Muscle of arm (tissue), 14 donors: ENCODE results near the gene ITIH6. TPM values are rescaled to one million over a fixed set of nuclear protein-coding genes. Genes with fewer than 3 reads are reported as not detected.
"Not testable (repeated sequence)": the region's sequence is repeated elsewhere in the genome, so short reads cannot be mapped to it uniquely, and the experiment has no call there.

ENCODE experiments used
- DNase-seq: peaks from one replicate; pipeline ENCODE4 v3.0.0-alpha.2; 2013
- long read RNA-seq, 11 donors: transcript quantifications; one replicate each; lab custom pipeline, GENCODE V29; 2026
- polyA plus RNA-seq, 12 donors: library from polyadenylated mRNA; unstranded; fragments of 120-200 nt; gene quantifications; one replicate each; pipeline ENCODE4 v1.2.1, GENCODE V29; 2013; ENCODE audit not compliant: insufficient read length in 12 of 12

Gene ITIH6, protein sequence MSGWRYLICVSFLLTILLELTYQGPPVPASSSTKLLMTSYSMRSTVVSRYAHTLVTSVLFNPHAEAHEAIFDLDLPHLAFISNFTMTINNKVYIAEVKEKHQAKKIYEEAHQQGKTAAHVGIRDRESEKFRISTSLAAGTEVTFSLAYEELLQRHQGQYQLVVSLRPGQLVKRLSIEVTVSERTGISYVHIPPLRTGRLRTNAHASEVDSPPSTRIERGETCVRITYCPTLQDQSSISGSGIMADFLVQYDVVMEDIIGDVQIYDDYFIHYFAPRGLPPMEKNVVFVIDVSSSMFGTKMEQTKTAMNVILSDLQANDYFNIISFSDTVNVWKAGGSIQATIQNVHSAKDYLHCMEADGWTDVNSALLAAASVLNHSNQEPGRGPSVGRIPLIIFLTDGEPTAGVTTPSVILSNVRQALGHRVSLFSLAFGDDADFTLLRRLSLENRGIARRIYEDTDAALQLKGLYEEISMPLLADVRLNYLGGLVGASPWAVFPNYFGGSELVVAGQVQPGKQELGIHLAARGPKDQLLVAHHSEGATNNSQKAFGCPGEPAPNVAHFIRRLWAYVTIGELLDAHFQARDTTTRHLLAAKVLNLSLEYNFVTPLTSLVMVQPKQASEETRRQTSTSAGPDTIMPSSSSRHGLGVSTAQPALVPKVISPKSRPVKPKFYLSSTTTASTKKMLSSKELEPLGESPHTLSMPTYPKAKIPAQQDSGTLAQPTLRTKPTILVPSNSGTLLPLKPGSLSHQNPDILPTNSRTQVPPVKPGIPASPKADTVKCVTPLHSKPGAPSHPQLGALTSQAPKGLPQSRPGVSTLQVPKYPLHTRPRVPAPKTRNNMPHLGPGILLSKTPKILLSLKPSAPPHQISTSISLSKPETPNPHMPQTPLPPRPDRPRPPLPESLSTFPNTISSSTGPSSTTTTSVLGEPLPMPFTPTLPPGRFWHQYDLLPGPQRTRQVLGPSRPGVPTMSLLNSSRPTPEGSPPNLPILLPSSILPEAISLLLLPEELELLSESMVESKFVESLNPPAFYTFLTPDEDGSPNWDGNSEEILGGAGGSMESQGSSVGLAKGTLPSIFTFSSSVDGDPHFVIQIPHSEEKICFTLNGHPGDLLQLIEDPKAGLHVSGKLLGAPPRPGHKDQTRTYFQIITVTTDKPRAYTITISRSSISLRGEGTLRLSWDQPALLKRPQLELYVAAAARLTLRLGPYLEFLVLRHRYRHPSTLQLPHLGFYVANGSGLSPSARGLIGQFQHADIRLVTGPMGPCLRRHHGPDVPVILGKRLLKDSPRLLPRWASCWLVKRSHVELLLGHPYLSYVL
- polyA plus RNA-seq: 1 to 10 TPM in 4 of 12 donors, under 1 TPM in 6, not detected in 2; 0.31 to 1.6 (median 0.84) TPM
- long read RNA-seq, donor 1, partial matches to known transcripts: 751 of 819 reads
- long read RNA-seq, donor 1, other reads (novel, unspliced or antisense): 68 of 819 reads
- long read RNA-seq, donor 2: 0 reads
- long read RNA-seq, donor 3, partial matches to known transcripts: 305 of 305 reads
- long read RNA-seq, donor 3, other reads (novel, unspliced or antisense): 0 of 305 reads
- long read RNA-seq, donor 4: 0 reads
- long read RNA-seq, donor 5, partial matches to known transcripts: 2,369 of 2,493 reads
- long read RNA-seq, donor 5, other reads (novel, unspliced or antisense): 124 of 2,493 reads
- long read RNA-seq, donor 6, partial matches to known transcripts: 584 of 745 reads
- long read RNA-seq, donor 6, other reads (novel, unspliced or antisense): 161 of 745 reads
- long read RNA-seq, donor 7: 0 reads
- long read RNA-seq, donor 8, partial matches to known transcripts: 1,143 of 1,586 reads
- long read RNA-seq, donor 8, other reads (novel, unspliced or antisense): 443 of 1,586 reads
- long read RNA-seq, donor 9: 0 reads
- long read RNA-seq, donor 10: 0 reads
- long read RNA-seq, donor 11, partial matches to known transcripts: 1,267 of 1,298 reads
- long read RNA-seq, donor 11, other reads (novel, unspliced or antisense): 31 of 1,298 reads

DNA sequence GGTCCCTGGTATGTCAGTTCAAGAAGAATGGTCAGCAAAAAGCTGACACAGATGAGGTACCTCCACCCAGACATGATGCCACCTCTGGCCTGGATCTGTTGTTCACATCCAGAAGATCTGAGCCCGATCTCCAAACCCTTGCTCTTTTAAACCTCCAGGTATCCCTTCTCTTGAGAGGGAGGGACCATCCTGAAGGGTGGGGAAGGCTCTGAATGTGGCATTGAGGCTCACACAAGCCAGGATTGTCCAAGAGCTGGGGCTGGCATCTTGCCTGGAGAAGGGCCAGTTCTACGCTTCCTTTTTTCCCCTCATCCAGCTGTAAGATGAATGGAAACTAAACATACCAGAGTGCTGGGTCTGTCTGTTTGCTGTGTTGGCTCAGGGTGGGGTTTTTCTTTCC, at the start of gene ITIH6:
Gene ITIH6, minus strand, starts transcription at position 119 of the 400 bp plus-strand sequence. Its CDS starts 45 bp downstream, at position 74.
- DNase-seq: no peak

DNA sequence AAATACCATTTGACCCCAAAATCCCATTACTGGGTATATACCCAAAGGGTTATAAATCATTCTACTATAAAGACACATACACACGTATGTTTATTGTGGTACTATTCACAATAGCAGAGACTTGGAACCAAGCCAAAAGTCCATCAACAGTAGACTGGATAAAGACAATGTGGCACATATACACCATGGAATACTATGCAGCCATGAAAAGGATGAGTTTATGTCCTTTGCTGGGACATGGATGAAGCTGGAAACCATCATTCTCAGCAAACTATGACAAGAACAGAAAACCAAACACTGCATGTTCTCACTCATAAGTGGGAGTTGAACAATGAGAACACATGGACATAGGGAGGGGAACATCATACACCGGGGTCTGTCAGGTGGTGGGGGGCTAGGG, 49.6 kb upstream of the ITIH6 start:
- not testable (repeated sequence) for DNase-seq

DNA sequence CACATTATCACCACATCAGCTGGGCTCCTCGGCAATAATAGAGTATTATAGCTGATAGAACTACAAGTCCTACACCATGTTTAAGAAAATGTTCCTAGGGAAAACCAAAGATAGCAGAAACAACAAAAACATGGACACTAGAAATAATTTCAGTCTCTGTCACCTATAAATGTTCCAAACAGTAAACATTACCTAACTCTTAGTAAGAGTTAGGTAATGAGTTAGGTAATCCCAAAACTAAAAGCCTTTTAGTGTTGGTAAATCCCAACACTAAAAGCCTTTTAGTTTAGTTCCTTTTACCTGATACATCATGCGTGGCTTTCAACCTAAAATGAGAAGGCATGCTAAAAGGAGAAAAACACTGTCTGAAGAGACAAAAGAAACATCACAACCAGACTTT, 45.0 kb upstream of the ITIH6 start:
- DNase-seq: no peak

DNA sequence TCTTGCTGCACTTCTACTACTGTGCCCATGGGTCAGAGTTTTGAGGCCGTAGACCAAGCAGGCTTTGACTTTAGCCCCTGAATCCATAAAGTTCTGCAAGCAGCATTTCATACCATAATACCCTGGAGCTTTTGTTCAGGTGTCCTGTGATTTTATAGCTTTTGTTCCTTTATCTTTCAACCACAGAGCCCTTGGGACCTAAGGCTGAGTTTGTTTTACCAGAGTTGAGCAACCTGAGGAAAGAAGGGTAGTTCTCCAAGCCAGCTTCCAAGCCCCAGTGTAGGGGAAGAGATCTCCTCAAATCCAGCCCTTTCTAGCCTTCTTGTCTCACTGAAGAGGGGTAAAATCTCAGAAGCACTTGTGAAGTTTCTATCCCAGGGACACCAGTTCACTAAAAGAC, 44.6 kb upstream of the ITIH6 start:
- DNase-seq: no peak

DNA sequence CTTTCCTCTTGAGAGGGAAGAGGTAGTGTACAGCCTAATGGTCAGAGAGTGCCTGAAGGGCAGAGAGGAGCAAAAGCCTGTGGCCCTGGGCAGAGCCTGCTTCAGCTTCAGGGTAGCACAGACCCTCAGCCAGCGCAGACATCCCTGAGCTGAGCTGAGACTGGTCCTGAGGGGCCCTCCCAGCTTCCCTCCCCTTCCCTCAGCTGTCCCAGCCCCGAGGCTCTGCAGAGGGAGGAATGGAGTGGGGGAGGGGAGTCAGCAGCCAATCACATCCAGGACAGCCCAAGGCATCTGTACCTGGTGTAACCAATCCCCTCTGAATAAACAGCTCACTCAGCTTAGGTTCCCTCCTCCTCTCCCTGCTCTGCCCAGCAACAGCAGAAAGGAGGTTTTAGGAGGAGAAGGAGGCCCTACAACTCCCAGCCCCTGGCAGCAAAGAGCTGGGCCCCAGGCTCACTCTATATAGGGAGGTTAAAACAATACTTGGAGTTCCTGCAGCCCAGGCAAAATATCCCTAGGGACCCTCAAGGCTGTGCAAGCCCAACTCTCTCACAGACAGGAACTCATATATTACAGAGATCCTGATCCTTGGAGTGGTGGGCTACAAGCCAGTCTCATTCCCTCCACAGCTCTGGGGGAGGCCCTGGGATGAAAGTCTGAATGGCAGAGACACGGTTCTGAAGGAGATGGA, 43.3 kb upstream of the ITIH6 start:
- DNase-seq: peak; percentile 69

DNA sequence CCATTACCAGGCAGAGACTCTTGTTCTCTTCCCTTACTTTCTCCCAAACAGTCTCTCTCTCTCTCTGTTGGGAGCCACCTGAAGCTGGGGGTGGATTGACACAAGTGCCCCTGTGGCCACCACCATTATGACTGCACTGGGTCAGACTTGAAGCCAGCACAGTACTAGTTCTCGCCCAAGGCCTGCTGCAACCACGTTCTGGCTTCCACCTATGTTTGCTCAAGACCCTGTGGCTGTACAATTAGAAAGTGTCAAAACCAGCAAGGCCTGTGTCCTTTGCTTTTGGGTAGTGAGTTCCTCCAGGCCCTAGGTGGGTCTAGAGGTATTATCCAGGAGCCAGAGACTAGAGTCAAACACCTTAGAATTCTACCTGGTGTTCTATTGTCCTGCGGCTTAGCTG, 40.5 kb upstream of the ITIH6 start:
- DNase-seq: no peak

DNA sequence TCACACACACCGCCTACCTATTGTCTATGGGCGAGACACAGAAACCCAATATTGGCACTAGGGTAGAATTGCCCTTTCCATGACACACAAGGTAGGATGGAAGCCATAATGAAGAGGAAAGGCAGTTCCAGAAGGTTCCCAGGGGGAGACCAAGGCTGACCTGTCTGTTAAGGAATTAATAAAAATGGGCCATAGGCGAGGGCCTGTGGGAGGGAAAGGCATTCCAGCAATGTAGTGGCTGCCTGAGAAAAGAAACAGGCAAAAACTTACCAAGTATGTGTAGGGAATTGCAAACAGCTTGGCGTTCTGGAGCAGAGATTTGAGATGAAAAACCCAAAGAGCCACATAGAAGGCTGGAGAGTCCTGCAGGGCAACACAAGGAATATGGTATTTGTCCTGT, 28.5 kb upstream of the ITIH6 start:
- no peak for DNase-seq

DNA sequence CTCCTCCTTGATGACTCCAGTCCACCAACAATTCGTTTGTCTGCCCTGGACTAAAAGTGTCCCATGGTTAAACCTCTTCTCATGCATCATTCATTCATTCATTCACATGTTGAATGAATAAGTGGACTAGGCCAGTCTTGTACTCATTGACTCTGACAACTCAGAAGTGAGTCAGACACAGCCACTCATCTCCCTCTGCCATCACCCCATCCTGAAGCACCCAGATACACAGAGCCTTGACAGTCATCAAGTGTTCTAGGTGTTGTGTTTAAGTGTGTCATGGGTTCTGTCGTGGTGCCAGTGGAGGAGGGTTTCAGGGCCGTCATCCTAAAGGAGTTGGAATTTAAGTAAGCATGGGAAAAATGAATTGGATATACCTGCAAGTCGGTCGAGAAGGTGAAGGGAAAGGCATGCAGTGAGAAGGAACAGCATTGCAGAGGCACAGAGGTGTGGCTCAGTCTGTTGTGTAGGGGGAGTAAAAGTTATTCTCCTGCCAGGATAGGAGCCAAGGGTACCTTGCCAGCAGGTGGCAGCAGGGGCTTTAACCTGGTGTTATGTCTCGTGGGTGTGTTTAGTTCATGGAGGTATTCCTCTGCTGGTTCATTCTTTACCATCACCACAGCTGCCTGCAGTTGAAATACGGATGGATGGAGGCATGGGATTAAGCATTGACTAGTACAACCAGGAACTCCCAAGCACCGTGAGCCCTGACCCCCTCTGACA, 27.8 kb upstream of the ITIH6 start:
- DNase-seq: no peak

DNA sequence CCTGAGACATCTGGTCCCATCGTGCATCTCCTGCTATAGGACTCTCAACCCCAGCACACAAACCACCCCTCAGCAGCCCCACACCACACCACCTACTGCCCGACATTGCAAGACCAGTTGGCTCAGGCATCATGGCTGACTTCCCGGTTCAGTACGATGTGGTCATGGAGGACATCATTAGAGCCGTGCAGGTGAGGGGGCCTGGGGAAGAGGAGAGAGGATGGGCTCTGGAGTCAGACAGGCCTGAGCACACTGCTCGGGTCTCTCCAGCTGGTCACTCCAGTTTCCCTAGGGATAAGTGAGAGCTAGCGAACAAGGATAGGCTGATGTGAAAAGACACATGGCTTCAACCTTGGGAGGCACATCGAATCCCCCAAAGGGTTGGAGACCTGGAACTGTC, 26.7 kb upstream of the ITIH6 start:
- no peak for DNase-seq

DNA sequence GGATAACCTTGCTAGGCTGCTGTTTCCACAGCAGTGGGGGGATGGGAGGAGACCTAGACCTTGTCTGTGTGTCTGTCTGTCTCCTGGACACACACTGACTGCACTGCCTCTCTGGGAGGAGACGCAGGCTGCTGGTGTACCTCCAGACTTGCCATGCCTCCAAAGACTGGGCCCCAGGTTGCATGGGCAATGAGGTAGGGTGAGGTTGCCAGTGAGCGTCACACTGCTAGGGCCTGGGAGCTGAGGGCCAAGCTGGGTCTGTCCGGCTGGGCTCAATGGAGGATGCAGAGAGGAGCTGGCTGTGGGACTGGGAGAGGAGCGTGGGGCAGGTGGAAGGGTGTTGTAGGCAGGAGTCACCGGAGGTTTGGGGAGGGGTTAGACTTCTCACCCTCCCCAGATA, 26.1 kb upstream of the ITIH6 start:
- DNase-seq: no peak

DNA sequence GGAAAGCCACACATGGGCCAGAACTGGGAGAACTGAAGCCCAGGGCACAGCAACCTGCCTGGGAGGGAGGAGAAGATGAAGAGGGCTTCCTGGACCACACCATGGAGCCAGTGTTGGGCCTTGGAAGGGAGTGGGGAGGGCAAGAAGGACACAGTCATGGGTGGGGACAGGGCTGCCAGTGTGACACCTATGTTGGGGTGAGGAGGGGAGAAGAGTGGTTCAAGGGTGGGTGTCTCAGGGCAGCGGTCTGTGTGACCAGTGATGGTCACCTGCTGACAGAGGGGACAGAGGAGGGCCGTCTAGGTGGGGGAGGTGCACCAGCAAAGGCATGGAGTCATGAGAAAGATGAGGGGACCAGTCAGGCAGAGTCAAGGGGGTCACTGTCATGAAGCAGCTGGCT, 23.3 kb upstream of the ITIH6 start:
- DNase-seq: no peak

DNA sequence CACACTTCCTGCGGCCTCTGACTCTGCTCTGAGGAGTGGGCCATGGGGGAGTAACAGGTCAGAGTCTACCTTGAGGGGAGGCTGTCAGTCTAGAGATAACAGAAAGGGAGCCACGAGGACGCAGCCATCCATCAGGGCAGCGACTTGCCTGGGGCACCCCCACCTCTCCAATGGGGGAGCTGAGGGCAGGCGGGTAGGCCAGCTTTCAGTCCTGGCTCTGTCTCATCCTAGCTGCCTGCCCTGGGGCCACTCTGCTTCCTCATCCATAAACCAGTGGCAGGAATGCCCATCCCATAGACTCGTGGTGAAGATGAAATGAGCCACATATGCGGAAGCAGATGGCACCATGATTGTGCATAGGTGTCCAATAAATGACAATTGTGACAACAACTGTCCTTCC, 22.7 kb upstream of the ITIH6 start:
- DNase-seq: no peak

DNA sequence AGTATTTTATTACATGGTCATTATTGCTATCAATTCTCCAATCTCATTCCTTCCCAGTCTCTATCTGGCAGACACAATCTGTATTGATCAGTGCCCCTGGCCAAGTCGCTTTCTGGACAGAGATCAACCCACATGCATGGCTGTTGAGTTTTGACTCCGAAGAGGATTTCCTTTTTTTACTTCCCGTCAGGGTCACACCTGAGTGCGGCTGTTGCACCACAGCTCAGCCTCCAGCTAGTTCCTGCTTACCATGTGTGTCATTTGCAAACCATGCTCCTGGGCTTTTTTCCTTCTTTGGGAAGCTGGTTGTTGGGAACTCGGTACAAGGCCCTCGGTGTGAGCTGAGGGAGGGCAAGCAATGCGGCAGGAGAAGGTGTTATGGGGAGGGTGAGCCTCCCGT, 21.1 kb upstream of the ITIH6 start:
- DNase-seq: no peak

DNA sequence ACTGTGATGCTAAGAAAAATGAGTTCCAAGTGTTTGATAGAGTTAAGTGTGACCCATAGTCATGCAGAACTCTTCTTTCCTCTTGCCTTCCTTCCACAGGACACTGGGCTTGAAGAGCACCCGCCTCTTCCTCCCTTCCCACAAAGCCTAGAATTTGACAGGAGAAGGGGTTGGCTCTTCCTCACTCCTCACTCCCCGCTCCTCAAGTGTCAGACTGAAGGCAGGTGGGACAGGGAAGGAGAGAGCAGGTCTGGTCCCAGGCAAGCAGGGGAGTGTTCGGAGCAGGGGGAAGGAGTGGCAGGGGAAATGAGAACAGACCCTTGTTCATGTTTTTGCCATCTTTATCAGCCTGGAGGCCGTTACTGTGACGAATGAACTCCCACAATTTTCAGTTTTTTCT, 20.2 kb upstream of the ITIH6 start:
- DNase-seq: no peak

DNA sequence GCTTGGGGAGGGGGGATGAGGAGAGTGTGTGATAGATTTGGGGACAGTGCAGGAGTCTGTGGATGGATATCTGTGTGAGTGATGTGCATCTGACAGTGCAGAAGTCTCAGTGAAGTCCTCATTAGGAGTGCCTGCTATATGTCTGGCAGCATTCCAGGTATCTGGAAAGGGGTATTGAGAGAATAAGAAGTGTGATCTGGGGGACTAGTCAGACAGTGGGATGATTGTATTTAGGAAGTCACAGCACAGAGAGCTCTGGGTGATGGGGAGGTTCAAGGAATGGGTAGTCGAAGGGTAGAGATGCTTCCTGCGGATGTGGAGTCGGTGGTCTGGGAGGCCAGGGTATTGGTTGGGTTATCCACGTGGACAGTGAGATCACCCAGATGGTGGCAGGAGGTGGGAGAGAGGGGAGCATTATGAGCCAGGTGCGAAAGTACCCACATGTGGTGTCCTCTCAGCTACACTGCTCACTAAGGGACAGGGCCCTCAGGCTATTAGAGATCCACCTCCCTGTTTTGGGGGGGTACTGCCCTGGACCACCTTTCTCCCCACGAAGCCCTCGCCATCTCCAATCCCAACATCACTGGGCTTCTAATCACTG, 19.3 kb upstream of the ITIH6 start:
- no peak for DNase-seq

DNA sequence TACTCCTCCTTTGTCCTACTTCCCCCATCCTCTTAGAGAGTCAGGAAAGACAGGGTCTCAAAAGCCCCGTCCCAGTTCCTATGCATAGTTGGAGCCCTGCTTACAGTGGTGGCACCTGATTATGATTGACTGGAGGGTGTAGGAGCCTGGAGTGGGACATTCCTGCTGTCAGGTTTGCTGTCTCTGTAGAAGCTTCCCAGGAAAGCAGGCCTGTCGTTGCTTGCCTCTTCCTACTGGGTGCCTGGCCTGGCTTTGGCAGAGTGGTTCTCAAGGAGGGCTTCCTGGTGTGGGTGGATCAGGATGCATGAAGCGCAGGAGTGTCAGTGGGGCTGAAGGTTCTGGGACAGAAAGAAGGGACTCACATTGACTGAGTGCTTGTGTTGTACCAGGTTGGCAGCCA, 14.3 kb upstream of the ITIH6 start:
- no peak for DNase-seq

DNA sequence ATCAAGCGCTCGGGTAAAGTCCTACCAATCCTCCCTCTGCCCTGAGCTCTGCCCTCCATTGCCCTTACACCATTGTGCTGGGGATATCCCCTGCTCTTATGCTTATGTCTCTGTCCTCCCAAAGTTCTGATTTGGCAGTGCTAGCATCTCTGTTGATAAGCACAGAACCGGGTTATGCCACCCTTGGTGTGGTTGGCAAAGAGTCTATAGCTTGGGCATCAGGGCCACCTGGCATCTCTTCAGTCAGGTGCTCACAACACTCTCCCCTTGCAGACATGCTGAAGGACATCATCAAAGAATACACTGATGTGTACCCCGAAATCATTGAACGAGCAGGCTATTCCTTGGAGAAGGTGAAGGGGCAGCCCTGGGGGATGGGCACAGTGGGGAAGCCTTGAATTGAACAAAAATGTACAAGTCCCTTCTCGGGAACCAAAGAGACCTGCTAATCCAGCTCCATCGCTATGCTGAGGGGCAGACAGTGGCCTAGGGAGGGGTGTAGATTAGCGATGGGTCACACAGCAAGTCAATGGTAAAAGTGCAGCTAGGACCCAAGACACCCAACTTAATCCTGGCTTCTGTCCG, 13.3 kb upstream of the ITIH6 start:
- no peak for DNase-seq

DNA sequence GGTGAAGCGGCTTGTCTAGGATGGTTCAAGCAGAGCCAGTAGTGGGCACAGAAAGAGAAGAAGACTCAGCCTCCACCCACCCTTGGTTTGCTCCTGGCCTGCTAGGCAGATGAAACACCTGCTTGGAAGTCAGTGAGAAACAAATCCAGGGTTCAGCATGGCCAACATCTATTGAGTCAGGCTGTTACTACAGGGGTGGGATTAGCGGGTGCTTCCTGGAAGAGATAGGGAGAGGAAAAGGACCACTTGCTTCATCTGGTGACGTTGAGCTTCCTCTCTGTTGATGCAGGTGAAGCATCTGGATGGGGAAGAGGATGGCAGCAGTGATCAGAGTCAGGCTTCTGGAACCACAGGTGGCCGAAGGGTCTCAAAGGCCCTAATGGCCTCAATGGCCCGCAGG, 12.5 kb upstream of the ITIH6 start:
- DNase-seq: no peak
